Erythroblast (primary cell): Measurements from ENCODE around the gene RIOK3.

Source experiments
- GATA1 ChIP-seq: IDR thresholded peaks from 2 replicates; pipeline ENCODE4 v1.6.1; 2011; ENCODE audit warnings: low read depth, mild to moderate bottlenecking, control low read depth, low read length, moderate library complexity
- POLR2A ChIP-seq: IDR thresholded peaks from 2 replicates; pipeline ENCODE4 v1.6.1; 2011; ENCODE audit warnings: mild to moderate bottlenecking, low read length

- TF ChIP-seq POLR2A (no peak), GATA1 (no peak)
Observed at GRCh38 chr18:23433360-23433759, 19.7 kb upstream of the RIOK3 start.
